Measurements from ENCODE around the gene SLC46A1.

The SLC46A1 gene

DNA sequence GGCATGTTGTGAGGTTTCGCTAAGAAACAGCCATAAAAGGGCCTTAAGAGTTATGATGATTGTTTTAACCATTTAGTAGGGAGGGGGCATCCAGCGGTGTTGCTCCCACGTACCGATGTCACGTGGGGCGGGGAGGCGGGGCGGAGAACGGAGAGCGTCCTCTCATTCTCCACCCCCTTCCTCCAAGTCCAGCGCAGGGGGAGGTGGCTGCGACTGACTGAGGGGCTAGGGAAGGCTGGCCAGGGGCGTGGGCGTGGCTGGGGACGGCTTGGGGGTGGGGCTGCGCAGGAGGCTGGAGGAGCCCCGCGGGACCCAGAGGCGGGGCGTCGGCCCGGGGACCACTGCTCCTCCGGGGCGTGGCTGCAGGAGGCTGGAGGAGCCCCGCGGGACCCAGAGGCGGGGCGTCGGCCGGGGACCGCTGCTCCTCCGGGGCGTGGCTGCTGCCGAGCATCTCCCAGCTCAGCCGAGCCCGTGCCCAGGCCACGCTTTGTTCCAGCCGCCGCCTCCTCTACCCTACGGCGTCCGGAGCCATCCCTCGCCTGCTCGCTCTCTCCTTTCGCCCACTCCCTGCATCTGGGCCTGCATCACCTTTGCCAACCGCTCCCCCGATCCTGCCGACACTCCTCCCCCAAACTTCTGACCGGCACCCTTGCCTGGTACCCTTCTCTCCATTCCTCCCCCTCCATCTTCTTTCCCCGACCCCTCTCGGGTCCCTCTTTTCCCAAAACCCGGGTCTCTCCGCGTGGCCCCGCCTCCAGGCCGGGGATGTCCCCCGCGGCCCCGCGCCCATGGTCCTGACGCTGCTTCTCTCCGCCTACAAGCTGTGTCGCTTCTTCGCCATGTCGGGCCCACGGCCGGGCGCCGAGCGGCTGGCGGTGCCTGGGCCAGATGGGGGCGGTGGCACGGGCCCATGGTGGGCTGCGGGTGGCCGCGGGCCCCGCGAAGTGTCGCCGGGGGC, 34.5 kb downstream of the SLC46A1 start, which contains the start of gene SARM1:
SARM1 (plus strand) TSS at position 450 of the 958 bp plus-strand sequence; CDS start at position 789, 339 bp downstream.
- 0 out of 2 replicates have a peak, but pooled peaks cover 2% of the 10 kb centered on the region for H3F3A ChIP-seq (ENCODE audit: low read depth)
- H3K36me3 ChIP-seq (ENCODE audit: insufficient read depth, low read length), result no peaks in the 10 kb centered on the region
- H2AFZ ChIP-seq (ENCODE audit: low read length), result no peak within 1 kb of the TSS; the same call in 1 of the 2 replicates
- H4K20me1 ChIP-seq (ENCODE audit: insufficient read depth, low read length, poor library complexity, severe bottlenecking), result no peaks in the 10 kb centered on the region
- no peaks in the 10 kb centered on the region for H3K79me2 ChIP-seq (ENCODE audit: insufficient read depth, low read length)
- H3K4me1 ChIP-seq (ENCODE audit: insufficient read depth, low read length, poor library complexity, severe bottlenecking), result no peaks in the 10 kb centered on the region
- H3K9me3 ChIP-seq (ENCODE audit: insufficient read depth, low read depth, low read length), result no peaks in the 10 kb centered on the region
- peak within 1 kb of the TSS; percentile 26 for H3K4me3 ChIP-seq (ENCODE audit: low read length, poor library complexity, severe bottlenecking)
- H3K9me2 ChIP-seq (replicated peaks; ENCODE audit: low read depth, low read length), result no peaks in the 10 kb centered on the region
- H3K9ac ChIP-seq (ENCODE audit: low read depth, low read length, poor library complexity, severe bottlenecking), result no peak within 1 kb of the TSS
- no peak for TF ChIP-seq EZH2phosphoT487 (IDR thresholded peaks at IDR 0.05; ENCODE audit: borderline replicate concordance)
- TF ChIP-seq, protein P1, sequence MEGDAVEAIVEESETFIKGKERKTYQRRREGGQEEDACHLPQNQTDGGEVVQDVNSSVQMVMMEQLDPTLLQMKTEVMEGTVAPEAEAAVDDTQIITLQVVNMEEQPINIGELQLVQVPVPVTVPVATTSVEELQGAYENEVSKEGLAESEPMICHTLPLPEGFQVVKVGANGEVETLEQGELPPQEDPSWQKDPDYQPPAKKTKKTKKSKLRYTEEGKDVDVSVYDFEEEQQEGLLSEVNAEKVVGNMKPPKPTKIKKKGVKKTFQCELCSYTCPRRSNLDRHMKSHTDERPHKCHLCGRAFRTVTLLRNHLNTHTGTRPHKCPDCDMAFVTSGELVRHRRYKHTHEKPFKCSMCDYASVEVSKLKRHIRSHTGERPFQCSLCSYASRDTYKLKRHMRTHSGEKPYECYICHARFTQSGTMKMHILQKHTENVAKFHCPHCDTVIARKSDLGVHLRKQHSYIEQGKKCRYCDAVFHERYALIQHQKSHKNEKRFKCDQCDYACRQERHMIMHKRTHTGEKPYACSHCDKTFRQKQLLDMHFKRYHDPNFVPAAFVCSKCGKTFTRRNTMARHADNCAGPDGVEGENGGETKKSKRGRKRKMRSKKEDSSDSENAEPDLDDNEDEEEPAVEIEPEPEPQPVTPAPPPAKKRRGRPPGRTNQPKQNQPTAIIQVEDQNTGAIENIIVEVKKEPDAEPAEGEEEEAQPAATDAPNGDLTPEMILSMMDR (conservative IDR thresholded peaks at IDR 0.05; ENCODE audit: low read length), result no peak
- peak within 1 kb of the TSS; percentile 29 for H3K4me2 ChIP-seq (ENCODE audit: low read depth, low read length, poor library complexity, severe bottlenecking)
- no peaks in the 10 kb centered on the region for H3K27me3 ChIP-seq (ENCODE audit: insufficient read depth, low read length, poor library complexity, severe bottlenecking)

DNA sequence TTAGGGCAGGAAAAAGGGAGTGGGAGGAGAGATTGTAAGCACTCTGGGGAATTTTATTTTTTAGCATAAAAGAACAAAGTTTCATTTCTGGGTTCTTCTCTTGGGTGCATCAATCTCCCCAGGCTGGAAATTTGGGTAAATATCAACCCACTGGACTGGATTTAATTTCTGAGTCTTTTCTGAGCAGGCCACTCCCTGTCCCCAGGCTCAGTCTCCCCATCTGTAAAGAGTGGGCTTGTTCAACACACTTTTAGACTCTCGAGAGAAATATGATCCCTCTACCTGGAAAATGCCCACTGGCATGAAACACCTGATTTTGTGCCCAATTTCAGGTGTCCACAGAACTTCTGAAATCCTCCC, 35.3 kb downstream of the SLC46A1 start:
- Histone ChIP-seq H3K9ac (ENCODE audit: low read depth, low read length, poor library complexity, severe bottlenecking) (no peak overlapping the region), H3K79me2 (ENCODE audit: insufficient read depth, low read length) (no peaks in the 10 kb centered on the region), H3K9me2 (replicated peaks; ENCODE audit: low read depth, low read length) (no peaks in the 10 kb centered on the region), H3K4me2 (ENCODE audit: low read depth, low read length, poor library complexity, severe bottlenecking) (peak overlapping the region; percentile 29), H3K36me3 (ENCODE audit: insufficient read depth, low read length) (no peaks in the 10 kb centered on the region), H3K4me1 (ENCODE audit: insufficient read depth, low read length, poor library complexity, severe bottlenecking) (no peaks in the 10 kb centered on the region), H3F3A (ENCODE audit: low read depth) (0 out of 2 replicates have a peak, but pooled peaks cover 2% of the 10 kb centered on the region), H3K4me3 (ENCODE audit: low read length, poor library complexity, severe bottlenecking) (peak overlapping the region; percentile 26), H4K20me1 (ENCODE audit: insufficient read depth, low read length, poor library complexity, severe bottlenecking) (no peaks in the 10 kb centered on the region), H2AFZ (ENCODE audit: low read length) (no peak overlapping the region; the same call in 1 of the 2 replicates), H3K27me3 (ENCODE audit: insufficient read depth, low read length, poor library complexity, severe bottlenecking) (no peaks in the 10 kb centered on the region), H3K9me3 (ENCODE audit: insufficient read depth, low read depth, low read length) (no peaks in the 10 kb centered on the region)
- TF ChIP-seq EZH2phosphoT487 (IDR thresholded peaks at IDR 0.05; ENCODE audit: borderline replicate concordance), result no peak
- TF ChIP-seq, protein P1 (conservative IDR thresholded peaks at IDR 0.05; ENCODE audit: low read length), result no peak

DNA sequence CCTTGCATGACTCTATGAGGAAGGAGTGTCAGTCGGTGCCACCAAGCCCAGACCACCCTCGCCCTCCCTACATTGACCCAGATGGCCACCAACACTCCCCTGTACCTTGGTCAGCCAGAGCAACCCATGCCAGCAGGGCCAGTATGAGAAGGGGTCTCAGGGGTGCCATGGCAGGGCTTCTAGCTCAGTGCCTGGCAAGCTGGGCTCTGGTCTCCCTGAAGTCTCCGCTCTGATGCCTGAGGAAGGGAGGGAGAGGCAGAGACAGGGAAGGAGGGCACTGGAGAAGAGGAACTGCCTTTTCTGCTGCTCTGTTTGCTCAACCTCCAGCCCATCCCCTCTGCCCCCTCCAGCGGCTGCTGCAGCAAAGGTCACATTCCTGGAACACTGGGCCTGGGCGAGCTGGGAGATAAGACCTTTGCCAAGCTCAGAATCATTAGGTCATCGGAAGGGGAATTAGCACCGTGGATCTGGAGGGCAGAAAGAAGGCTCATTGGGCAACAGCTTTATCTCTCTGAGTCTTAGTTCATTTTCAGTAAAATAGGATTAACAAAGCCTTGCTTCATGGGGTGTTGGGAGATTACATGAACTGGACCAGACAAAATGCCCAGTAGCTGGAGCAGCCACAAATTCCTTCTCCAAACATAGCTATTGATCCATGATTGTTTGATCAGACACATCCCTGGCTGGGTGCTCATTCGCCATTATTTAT, 35.8 kb downstream of the SLC46A1 start, which contains the start of gene VTN:
VTN (minus strand) TSS at position 273 of the 709 bp plus-strand sequence; CDS start at position 169, 104 bp downstream.
- Histone ChIP-seq H2AFZ (ENCODE audit: low read length) (no peak within 1 kb of the TSS; the same call in 1 of the 2 replicates), H3K4me2 (ENCODE audit: low read depth, low read length, poor library complexity, severe bottlenecking) (peak within 1 kb of the TSS; percentile 29), H4K20me1 (ENCODE audit: insufficient read depth, low read length, poor library complexity, severe bottlenecking) (no peaks in the 10 kb centered on the region), H3K27me3 (ENCODE audit: insufficient read depth, low read length, poor library complexity, severe bottlenecking) (no peaks in the 10 kb centered on the region), H3K36me3 (ENCODE audit: insufficient read depth, low read length) (no peaks in the 10 kb centered on the region), H3K4me3 (ENCODE audit: low read length, poor library complexity, severe bottlenecking) (peak within 1 kb of the TSS; percentile 26), H3K4me1 (ENCODE audit: insufficient read depth, low read length, poor library complexity, severe bottlenecking) (no peaks in the 10 kb centered on the region), H3F3A (ENCODE audit: low read depth) (0 out of 2 replicates have a peak, but pooled peaks cover 2% of the 10 kb centered on the region), H3K79me2 (ENCODE audit: insufficient read depth, low read length) (no peaks in the 10 kb centered on the region), H3K9ac (ENCODE audit: low read depth, low read length, poor library complexity, severe bottlenecking) (no peak within 1 kb of the TSS), H3K9me2 (replicated peaks; ENCODE audit: low read depth, low read length) (no peaks in the 10 kb centered on the region), H3K9me3 (ENCODE audit: insufficient read depth, low read depth, low read length) (no peaks in the 10 kb centered on the region)
- TF ChIP-seq, protein P1 (conservative IDR thresholded peaks at IDR 0.05; ENCODE audit: low read length), result no peak
- no peak for TF ChIP-seq EZH2phosphoT487 (IDR thresholded peaks at IDR 0.05; ENCODE audit: borderline replicate concordance)
